GM10248 (cell line): ENCODE measurements around the gene ZNF185.
A peak's percentile ranks its signal among the peaks of the same experiment; 100 is the strongest.

Source experiments
- CTCF ChIA-PET: fragments of 300-600 bp; sonication (Branson Sonifier 250); formaldehyde crosslinking; extraction: SDS; loops from one replicate; lab custom pipeline; 2021; ENCODE audit warnings: antibody characterized with exemption; lab: Yijun Ruan, JAX
- POLR2A ChIA-PET: fragments of 350-650 bp; sonication (Branson Sonifier 250); formaldehyde crosslinking; extraction: SDS; loops from one replicate; lab custom pipeline; 2020; ENCODE audit warnings: antibody characterized with exemption; lab: Yijun Ruan, JAX
- DNase-seq: peaks from one replicate; pipeline ENCODE4 v3.0.0; 2012; ENCODE audit errors: extremely low spot score
- TF ChIP-seq, protein P1 (sequence below): IDR thresholded peaks from 2 replicates; pipeline ENCODE4 v1.5.1; 2012; ENCODE audit warnings: mild to moderate bottlenecking, low read depth; ENCODE audit errors: extremely low read depth, missing control alignments, control extremely low read depth

Gene ZNF185

DNA sequence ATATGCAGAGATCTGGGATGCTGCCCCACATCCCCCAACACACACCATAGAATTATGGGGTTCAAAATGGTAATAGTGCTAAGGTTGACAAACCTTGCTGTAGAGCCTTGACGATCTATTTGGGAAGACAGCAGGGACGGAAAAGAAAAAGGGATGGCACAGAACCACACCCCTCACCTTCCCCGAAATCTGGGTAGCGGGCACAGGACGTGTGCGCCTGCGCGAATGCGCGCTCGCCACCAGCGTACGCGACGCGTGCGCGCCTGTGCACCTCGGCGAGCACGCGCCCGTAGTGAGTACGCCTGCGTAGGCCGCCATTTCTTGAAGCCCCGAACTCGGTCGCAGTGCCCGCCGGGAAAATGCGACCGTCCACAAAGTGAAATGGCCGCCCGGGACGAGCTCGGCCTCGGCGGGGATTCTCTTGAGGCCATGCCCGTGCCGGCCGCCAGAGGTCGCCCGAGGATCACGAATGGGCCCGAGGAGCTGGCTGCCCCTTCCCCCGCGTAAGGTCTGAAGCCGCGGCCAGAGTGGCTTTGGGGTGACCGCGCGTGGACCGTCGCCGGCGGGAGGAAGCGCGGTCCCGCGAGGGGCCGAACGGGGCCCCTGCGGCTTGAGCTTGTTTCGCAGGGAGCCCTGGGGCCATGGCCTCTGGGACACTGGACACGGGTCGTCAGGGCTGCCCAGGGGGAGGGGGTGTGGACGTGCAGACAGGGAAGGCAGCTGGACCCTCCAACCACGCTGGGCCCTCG lies 43.6 kb downstream of the ZNF185 start:
- peak; percentile 93 for DNase-seq
- POLR2A ChIA-PET, result no interaction called here
- CTCF ChIA-PET, result interaction anchor here (0.7 to 4.3 kb wide), 35 partner anchors 10 to 814 kb away, joined by 3 to 43 read pairs (median 4); partner anchors contain the start of genes HAUS7 and SLC6A8
- TF ChIP-seq, protein P1, sequence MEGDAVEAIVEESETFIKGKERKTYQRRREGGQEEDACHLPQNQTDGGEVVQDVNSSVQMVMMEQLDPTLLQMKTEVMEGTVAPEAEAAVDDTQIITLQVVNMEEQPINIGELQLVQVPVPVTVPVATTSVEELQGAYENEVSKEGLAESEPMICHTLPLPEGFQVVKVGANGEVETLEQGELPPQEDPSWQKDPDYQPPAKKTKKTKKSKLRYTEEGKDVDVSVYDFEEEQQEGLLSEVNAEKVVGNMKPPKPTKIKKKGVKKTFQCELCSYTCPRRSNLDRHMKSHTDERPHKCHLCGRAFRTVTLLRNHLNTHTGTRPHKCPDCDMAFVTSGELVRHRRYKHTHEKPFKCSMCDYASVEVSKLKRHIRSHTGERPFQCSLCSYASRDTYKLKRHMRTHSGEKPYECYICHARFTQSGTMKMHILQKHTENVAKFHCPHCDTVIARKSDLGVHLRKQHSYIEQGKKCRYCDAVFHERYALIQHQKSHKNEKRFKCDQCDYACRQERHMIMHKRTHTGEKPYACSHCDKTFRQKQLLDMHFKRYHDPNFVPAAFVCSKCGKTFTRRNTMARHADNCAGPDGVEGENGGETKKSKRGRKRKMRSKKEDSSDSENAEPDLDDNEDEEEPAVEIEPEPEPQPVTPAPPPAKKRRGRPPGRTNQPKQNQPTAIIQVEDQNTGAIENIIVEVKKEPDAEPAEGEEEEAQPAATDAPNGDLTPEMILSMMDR, result peak; percentile 68

DNA sequence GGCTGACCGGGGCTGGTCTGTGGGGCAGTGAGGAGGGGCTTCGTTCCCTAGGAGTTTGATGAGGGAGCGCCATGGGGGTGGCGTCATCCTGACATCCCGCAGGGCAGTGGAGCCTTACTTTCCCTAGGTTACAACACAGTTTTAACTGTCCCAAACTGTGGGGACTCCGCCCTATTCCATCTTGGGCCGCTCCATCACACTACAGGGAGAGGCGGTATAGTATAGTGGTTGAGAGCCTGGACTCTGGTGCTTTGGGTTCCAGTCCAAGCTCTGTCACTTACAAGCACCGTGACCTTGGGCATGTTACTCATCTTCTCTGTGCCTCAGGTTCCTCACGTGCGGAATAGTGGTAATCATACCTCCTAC lies 44.2 kb downstream of the ZNF185 start:
- no peak for DNase-seq
- ChIA-PET CTCF (interaction anchor here (0.7 to 4.3 kb wide), 30 partner anchors 10 to 813 kb away, joined by 3 to 43 read pairs (median 4); partner anchors contain the start of genes HAUS7 and SLC6A8), POLR2A (no interaction called here)
- TF ChIP-seq, protein P1, result no peak

DNA sequence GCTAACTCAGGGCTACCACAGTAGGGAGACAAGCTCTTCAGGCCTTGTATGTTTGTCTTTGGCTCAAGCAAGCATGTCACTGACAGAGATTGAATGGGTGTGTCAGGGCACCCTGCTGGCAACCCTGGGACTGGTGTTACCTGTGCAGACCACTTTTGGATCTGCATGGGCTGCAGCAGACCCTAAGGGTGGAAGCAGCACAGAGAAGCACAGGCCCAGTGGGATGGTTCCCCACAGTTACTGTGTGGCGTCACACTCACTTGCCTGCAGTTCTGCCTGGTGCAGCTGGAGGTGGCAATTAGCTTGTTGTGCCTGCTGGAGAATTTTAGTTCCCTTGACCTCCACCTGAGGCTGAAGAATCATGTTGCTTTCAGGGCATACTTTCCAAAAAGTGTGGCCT lies 46.0 kb downstream of the ZNF185 start:
- DNase-seq, result no peak
- CTCF ChIA-PET, result interaction anchor here (0.9 to 4.3 kb wide), 4 partner anchors 10 to 724 kb away, joined by 3 to 43 read pairs (median 23); no protein-coding TSS in a partner anchor
- POLR2A ChIA-PET, result no interaction called here

DNA sequence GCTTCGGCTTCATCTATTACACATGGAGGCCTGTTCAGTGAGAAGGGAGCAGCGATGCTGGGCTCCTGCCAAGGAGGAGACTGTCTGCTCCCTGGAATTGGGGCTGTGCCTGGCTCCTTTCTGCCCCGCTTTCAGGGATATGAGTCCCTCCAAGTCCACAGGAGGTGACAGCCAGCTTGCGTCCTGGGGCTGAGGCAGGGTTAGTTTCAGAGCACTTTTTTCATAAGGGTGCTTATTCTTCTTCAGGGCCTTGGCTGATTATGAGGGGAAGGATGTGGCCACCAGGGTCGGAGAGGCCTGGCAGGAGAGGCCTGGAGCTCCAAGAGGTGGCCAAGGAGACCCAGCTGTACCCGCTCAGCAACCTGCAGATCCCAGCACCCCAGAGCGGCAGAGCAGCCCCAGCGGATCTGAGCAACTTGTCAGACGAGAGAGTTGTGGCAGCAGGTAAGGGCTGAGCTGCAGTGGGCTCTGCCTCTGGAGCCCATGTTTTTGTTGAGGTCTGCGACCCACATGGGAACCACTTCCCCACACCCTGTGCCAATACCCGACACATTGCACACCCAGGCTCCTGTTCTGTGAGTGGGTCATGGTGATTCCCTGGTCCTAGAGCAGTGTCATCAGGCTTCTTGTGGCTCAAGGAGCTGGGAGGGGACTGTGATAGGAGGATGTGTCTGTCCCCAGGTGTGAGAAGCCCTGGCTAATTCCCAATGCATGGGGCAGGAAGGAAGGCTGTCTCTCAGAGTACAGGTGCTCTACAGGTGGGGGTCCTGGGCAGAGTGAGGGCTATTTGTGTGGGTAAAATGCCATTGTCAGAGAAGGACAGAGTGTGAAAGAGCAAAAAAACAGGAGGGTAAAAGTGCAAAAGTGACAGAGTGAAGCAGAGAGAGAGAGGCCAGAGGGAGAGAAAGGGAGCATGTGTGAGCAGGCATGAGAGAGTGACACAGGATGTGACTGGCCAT lies 47.4 kb downstream of the ZNF185 start:
- ChIA-PET CTCF (interaction anchor here (0.7 kb wide), 1 partner anchor 14 kb away, joined by 3 read pairs; no protein-coding TSS in a partner anchor), POLR2A (no interaction called here)
- TF ChIP-seq, protein P1, result no peak
- DNase-seq, result no peak

More for the DNA sequence above, 46.0 kb downstream of the ZNF185 start:
- TF ChIP-seq, protein P1, result no peak

DNA sequence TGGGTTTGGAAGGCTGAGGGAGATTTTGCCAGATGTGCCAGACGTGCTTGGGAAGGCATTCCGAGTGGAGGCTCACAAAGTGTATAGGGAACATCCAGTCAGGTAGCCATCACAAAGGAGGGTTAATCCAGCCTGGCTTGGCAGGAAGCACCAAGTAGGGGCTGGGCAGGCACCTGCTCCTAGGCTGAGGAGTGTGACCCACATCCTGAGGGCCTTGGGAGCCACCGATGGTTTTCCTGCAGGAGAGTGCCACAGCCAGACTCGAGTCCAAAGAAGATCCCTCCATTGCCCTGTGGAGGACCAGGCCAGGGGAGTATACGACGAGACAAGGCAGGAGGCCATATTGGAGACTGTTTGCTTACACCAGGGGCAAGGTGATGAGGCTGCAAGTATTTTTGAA lies 48.8 kb downstream of the ZNF185 start:
- no peak for DNase-seq
- POLR2A ChIA-PET, result no interaction called here
- CTCF ChIA-PET, result interaction anchor here (1.2 kb wide), 1 partner anchor 701 kb away, joined by 4 read pairs; no protein-coding TSS in a partner anchor
- TF ChIP-seq, protein P1, result no peak
